MM.1S (cell line): ENCODE measurements around the gene TBC1D16.

ENCODE experiments used
- DNase-seq: peaks from one replicate; pipeline ENCODE4 v3.0.0-alpha.2; 2015
- H2AFZ ChIP-seq: fragments of 300-600 bp; sonication (generic); 2 replicates; pipeline ENCODE4 v1.6.0; 2016; ENCODE audit warnings: antibody characterized with exemption, low read length
- H3F3A ChIP-seq: fragments of 300-600 bp; sonication (generic); 2 replicates; pipeline ENCODE4 v1.6.1; 2016; ENCODE audit warnings: mild to moderate bottlenecking, antibody characterized with exemption, low read length, moderate library complexity, mixed read lengths; ENCODE audit not compliant: insufficient read depth
- H3K27ac ChIP-seq: fragments of 300-600 bp; sonication (generic); 2 replicates; pipeline ENCODE4 v1.5.1; 2016; ENCODE audit warnings: mild to moderate bottlenecking, low read length
- H3K27me3 ChIP-seq: fragments of 300-600 bp; sonication (generic); replicated peaks from 2 replicates; pipeline ENCODE4 v1.6.0; 2016; ENCODE audit warnings: low read length; ENCODE audit not compliant: insufficient read depth
- H3K36me3 ChIP-seq: fragments of 300-600 bp; sonication (generic); replicated peaks from 2 replicates; pipeline ENCODE4 v1.6.1; 2016; ENCODE audit warnings: mild to moderate bottlenecking, low read length, mixed read lengths; ENCODE audit not compliant: insufficient read depth
- H3K4me1 ChIP-seq: fragments of 300-600 bp; sonication (generic); 2 replicates; pipeline ENCODE4 v1.6.1; 2016; ENCODE audit warnings: low read length, mixed read lengths
- H3K4me2 ChIP-seq: fragments of 300-600 bp; sonication (generic); 2 replicates; pipeline ENCODE4 v1.6.0; 2016; ENCODE audit warnings: low read depth, low read length
- H3K4me3 ChIP-seq: fragments of 300-600 bp; sonication (generic); 2 replicates; pipeline ENCODE4 v1.5.1; 2016; ENCODE audit warnings: low read length, mixed read lengths
- H3K79me2 ChIP-seq: fragments of 300-600 bp; sonication (generic); 2 replicates; pipeline ENCODE4 v1.6.1; 2016; ENCODE audit warnings: mixed run types, low read length, mixed read lengths
- H3K9ac ChIP-seq: fragments of 300-600 bp; sonication (generic); 2 replicates; pipeline ENCODE4 v1.6.1; 2016; ENCODE audit warnings: low read length, mixed read lengths
- H3K9me2 ChIP-seq: fragments of 300-600 bp; sonication (generic); replicated peaks from 2 replicates; pipeline ENCODE4 v1.6.1; 2016; ENCODE audit warnings: mild to moderate bottlenecking, low read length, mixed read lengths; ENCODE audit not compliant: insufficient read depth
- H3K9me3 ChIP-seq: fragments of 300-600 bp; sonication (generic); replicated peaks from 2 replicates; pipeline ENCODE4 v1.6.1; 2016; ENCODE audit warnings: mild to moderate bottlenecking, low read length, mixed read lengths; ENCODE audit not compliant: insufficient read depth
- H4K20me1 ChIP-seq: fragments of 300-600 bp; sonication (generic); 2 replicates; pipeline ENCODE4 v1.6.1; 2016; ENCODE audit warnings: mild to moderate bottlenecking, low read length, moderate library complexity, mixed read lengths; ENCODE audit not compliant: insufficient read depth
- CTCF ChIP-seq: fragments of 300-600 bp; sonication (generic); IDR thresholded peaks from 2 replicates; pipeline ENCODE4 v1.5.1; 2016; ENCODE audit warnings: antibody characterized with exemption, low read length, mixed read lengths
- EZH2 ChIP-seq: fragments of 300-600 bp; sonication (generic); optimal IDR thresholded peaks from 2 replicates; pipeline ENCODE3; 2017; ENCODE audit warnings: low read depth, mild to moderate bottlenecking, antibody characterized with exemption, low read length, mixed read lengths
- EZH2phosphoT487 ChIP-seq: fragments of 300-600 bp; sonication (generic); IDR thresholded peaks from 2 replicates; pipeline ENCODE4 v1.6.1; 2018; ENCODE audit warnings: antibody characterized with exemption, low read length

TBC1D16 gene

GRCh38 chr17:80024206-80024972 is 11.3 kb downstream of the TBC1D16 start:
- H3K27ac ChIP-seq, result no peak overlapping the region
- H3K4me1 ChIP-seq, result no peaks in the 10 kb centered on the region
- H3K9ac ChIP-seq, result no peak overlapping the region
- no peak for DNase-seq
- H3K4me2 ChIP-seq, result no peak overlapping the region
- no peak overlapping the region for H3K4me3 ChIP-seq
- no peaks in the 10 kb centered on the region for H3K79me2 ChIP-seq
- TF ChIP-seq EZH2phosphoT487 (no peak), CTCF (no peak), EZH2 (no peak)
- H2AFZ ChIP-seq, result no peak overlapping the region
- no peaks in the 10 kb centered on the region for H3K9me3 ChIP-seq
- no peaks in the 10 kb centered on the region for H3K36me3 ChIP-seq
- peaks cover 64% of the 10 kb centered on the region for H3K27me3 ChIP-seq
- H3K9me2 ChIP-seq, result no peaks in the 10 kb centered on the region
- H3F3A ChIP-seq, result peaks cover 3% of the 10 kb centered on the region; the same call in 1 of the 2 replicates
- no peaks in the 10 kb centered on the region for H4K20me1 ChIP-seq

GRCh38 chr17:80023481-80024205 is 12.0 kb downstream of the TBC1D16 start:
- no peaks in the 10 kb centered on the region for H3K36me3 ChIP-seq
- no peaks in the 10 kb centered on the region for H3K4me1 ChIP-seq
- H3K9me2 ChIP-seq, result no peaks in the 10 kb centered on the region
- H3K27ac ChIP-seq, result no peak overlapping the region
- no peak overlapping the region for H3K4me2 ChIP-seq
- H3K4me3 ChIP-seq, result no peak overlapping the region
- TF ChIP-seq EZH2phosphoT487, result no peak
- TF ChIP-seq EZH2, result no peak
- no peak for TF ChIP-seq CTCF
- no peak overlapping the region for H3K9ac ChIP-seq
- H3F3A ChIP-seq, result peaks cover 3% of the 10 kb centered on the region; the same call in 1 of the 2 replicates
- H3K79me2 ChIP-seq, result no peaks in the 10 kb centered on the region
- no peak for DNase-seq
- peaks cover 64% of the 10 kb centered on the region for H3K27me3 ChIP-seq
- no peaks in the 10 kb centered on the region for H4K20me1 ChIP-seq
- H2AFZ ChIP-seq, result no peak overlapping the region
- H3K9me3 ChIP-seq, result no peaks in the 10 kb centered on the region

- Histone ChIP-seq H3K4me3 (no peak overlapping the region), H3K36me3 (no peaks in the 10 kb centered on the region), H3F3A (peaks cover 3% of the 10 kb centered on the region; the same call in 1 of the 2 replicates), H3K9me3 (no peaks in the 10 kb centered on the region), H3K27ac (no peak overlapping the region), H2AFZ (no peak overlapping the region), H3K79me2 (no peaks in the 10 kb centered on the region), H3K27me3 (peaks cover 62% of the 10 kb centered on the region), H4K20me1 (no peaks in the 10 kb centered on the region), H3K9me2 (no peaks in the 10 kb centered on the region), H3K4me2 (no peak overlapping the region), H3K4me1 (no peaks in the 10 kb centered on the region), H3K9ac (no peak overlapping the region)
- no peak for TF ChIP-seq EZH2
- no peak for TF ChIP-seq EZH2phosphoT487
- no peak for TF ChIP-seq CTCF
- DNase-seq, result no peak
These were observed 14.1 kb downstream of the TBC1D16 start for GRCh38 chr17:80021600-80021999.
